HCT116 (cell line): ENCODE data around the gene OTULINL.
"Not testable (repeated sequence)": the region's sequence is repeated elsewhere in the genome, so short reads cannot be mapped to it uniquely, and the experiment has no call there.

Experiments used
- EZH2 ChIP-seq: fragments of 200-600 bp; sonication (generic); IDR thresholded peaks from 2 replicates; pipeline ENCODE4 v1.6.1; 2017; ENCODE audit warnings: antibody characterized with exemption, mixed run types
- EZH2phosphoT487 ChIP-seq: fragments of 200-600 bp; IDR thresholded peaks from 2 replicates; pipeline ENCODE4 v1.6.1; 2018; ENCODE audit warnings: antibody characterized with exemption, borderline replicate concordance
- POLR2A ChIP-seq: IDR thresholded peaks from 2 replicates; pipeline ENCODE4 v1.7.0; 2011; ENCODE audit warnings: borderline replicate concordance; ENCODE audit not compliant: insufficient read depth, insufficient read length; ENCODE audit errors: extremely low read depth
- POLR2AphosphoS5 ChIP-seq: IDR thresholded peaks from 2 replicates; pipeline ENCODE4 v1.6.1; 2011; ENCODE audit warnings: mild to moderate bottlenecking, low read depth, low read length, moderate library complexity
- RAD21 ChIP-seq: IDR thresholded peaks from 2 replicates; pipeline ENCODE4 v1.6.1; 2012; ENCODE audit warnings: low read depth, mild to moderate bottlenecking
- TCF7L2 ChIP-seq: IDR thresholded peaks from 2 replicates; pipeline ENCODE4 v1.7.0; 2011; ENCODE audit warnings: borderline replicate concordance, inconsistent platforms; ENCODE audit not compliant: insufficient read depth, insufficient read length; ENCODE audit errors: extremely low read depth
- ZNF274 ChIP-seq: fragments of 200-500 bp; sonication (Bioruptor generic); IDR thresholded peaks from 2 replicates; pipeline ENCODE4 v1.6.1; 2014; ENCODE audit warnings: mild to moderate bottlenecking, low read depth, low read length, inconsistent platforms
- TF ChIP-seq, protein P1 (sequence below), 3 experiments: fragments of 200-600 bp in 1 of 3; sonication (generic) in 1 of 3; IDR thresholded peaks in 2 of 3; conservative IDR thresholded peaks in 1 of 3; 2 replicates each; pipeline ENCODE4 v1.5.1; 2012 to 2017; ENCODE audit warnings: low read depth in 2 of 3, low read length in 2 of 3, antibody characterized with exemption in 1 of 3, borderline replicate concordance in 1 of 3, control low read depth in 1 of 3, mild to moderate bottlenecking in 1 of 3, mixed read lengths in 1 of 3, mixed run types in 1 of 3, moderate library complexity in 1 of 3; ENCODE audit not compliant: insufficient read depth in 1 of 3
- TF ChIP-seq, protein P2 (sequence below): IDR thresholded peaks from 2 replicates; pipeline ENCODE4 v1.6.1; 2012; ENCODE audit warnings: low read depth

DNA sequence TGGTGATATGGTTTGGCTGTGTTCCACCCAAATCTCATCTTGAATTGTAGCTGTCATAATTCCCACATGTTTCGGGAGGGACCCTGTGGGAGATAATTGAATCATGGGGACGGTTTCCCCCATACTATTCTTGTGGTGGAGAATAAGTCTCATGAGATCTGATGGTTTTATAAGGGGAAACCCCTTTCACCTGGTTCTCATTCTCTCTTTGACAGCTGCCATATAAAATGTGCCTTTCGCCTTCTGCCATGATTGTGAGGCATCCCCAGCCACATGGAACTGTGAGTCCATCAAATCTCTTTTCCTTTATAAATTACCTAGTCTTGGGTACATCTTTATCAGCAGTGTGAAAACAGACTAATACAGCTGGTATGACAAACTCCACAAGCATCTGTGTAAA is 27.3 kb upstream of the OTULINL start:
- TF ChIP-seq POLR2AphosphoS5, ZNF274, TCF7L2, POLR2A, EZH2, RAD21, EZH2phosphoT487: not testable (repeated sequence)
- TF ChIP-seq, protein P1, sequence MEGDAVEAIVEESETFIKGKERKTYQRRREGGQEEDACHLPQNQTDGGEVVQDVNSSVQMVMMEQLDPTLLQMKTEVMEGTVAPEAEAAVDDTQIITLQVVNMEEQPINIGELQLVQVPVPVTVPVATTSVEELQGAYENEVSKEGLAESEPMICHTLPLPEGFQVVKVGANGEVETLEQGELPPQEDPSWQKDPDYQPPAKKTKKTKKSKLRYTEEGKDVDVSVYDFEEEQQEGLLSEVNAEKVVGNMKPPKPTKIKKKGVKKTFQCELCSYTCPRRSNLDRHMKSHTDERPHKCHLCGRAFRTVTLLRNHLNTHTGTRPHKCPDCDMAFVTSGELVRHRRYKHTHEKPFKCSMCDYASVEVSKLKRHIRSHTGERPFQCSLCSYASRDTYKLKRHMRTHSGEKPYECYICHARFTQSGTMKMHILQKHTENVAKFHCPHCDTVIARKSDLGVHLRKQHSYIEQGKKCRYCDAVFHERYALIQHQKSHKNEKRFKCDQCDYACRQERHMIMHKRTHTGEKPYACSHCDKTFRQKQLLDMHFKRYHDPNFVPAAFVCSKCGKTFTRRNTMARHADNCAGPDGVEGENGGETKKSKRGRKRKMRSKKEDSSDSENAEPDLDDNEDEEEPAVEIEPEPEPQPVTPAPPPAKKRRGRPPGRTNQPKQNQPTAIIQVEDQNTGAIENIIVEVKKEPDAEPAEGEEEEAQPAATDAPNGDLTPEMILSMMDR (IDR thresholded peaks at IDR 0.05 in 2 of 3, conservative IDR thresholded peaks at IDR 0.05 in 1 of 3; ENCODE audit: borderline replicate concordance in 1 of 3, insufficient read depth in 1 of 3, low read depth in 2 of 3, low read length in 2 of 3), result not testable (repeated sequence)
- TF ChIP-seq, protein P2, sequence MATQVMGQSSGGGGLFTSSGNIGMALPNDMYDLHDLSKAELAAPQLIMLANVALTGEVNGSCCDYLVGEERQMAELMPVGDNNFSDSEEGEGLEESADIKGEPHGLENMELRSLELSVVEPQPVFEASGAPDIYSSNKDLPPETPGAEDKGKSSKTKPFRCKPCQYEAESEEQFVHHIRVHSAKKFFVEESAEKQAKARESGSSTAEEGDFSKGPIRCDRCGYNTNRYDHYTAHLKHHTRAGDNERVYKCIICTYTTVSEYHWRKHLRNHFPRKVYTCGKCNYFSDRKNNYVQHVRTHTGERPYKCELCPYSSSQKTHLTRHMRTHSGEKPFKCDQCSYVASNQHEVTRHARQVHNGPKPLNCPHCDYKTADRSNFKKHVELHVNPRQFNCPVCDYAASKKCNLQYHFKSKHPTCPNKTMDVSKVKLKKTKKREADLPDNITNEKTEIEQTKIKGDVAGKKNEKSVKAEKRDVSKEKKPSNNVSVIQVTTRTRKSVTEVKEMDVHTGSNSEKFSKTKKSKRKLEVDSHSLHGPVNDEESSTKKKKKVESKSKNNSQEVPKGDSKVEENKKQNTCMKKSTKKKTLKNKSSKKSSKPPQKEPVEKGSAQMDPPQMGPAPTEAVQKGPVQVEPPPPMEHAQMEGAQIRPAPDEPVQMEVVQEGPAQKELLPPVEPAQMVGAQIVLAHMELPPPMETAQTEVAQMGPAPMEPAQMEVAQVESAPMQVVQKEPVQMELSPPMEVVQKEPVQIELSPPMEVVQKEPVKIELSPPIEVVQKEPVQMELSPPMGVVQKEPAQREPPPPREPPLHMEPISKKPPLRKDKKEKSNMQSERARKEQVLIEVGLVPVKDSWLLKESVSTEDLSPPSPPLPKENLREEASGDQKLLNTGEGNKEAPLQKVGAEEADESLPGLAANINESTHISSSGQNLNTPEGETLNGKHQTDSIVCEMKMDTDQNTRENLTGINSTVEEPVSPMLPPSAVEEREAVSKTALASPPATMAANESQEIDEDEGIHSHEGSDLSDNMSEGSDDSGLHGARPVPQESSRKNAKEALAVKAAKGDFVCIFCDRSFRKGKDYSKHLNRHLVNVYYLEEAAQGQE, result not testable (repeated sequence)
